Retinal pigment epithelial cell (primary cell): Measurements from ENCODE around the gene TC2N.
"Not testable (repeated sequence)": the region's sequence is repeated elsewhere in the genome, so short reads cannot be mapped to it uniquely, and the experiment has no call there.

Source experiments
- DNase-seq: peaks from one replicate; pipeline ENCODE4 v3.0.0-alpha.2; 2010; ENCODE audit warnings: low read depth
- H3K4me3 ChIP-seq: 2 replicates; pipeline ENCODE4 v1.5.1; 2011; ENCODE audit warnings: mild to moderate bottlenecking, low read length, control low read depth, moderate library complexity
- CTCF ChIP-seq: conservative IDR thresholded peaks from 2 replicates; pipeline ENCODE4 v1.5.1; 2011; ENCODE audit warnings: low read depth, low read length, control low read depth, inconsistent platforms

The TC2N gene

GRCh38 chr14:91903070-91903469 lies 35.7 kb upstream of the TC2N start:
- TF ChIP-seq CTCF: no peak
- H3K4me3 ChIP-seq: no peak overlapping the region
- no peak for DNase-seq

DNA sequence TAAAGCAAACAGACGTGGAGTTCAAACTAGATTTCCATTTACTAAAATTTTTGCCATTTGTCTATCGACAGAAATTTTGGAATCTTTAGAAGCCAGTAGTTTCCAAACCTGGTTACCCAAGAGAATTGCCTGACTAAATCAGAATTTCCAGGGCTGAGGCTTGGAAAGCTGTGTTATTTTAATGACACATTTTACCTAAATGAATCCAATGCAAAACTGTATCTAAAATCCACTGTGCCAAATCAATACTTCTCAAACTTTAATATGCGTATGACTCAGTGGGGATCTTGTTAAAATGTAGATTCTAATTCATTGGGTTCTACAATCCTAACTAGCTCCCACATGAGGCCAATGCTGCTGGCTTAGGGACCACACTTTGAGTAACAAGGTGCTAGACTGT lies 35.0 kb upstream of the TC2N start:
- DNase-seq: no peak
- no peak overlapping the region for H3K4me3 ChIP-seq
- no peak for TF ChIP-seq CTCF

DNA sequence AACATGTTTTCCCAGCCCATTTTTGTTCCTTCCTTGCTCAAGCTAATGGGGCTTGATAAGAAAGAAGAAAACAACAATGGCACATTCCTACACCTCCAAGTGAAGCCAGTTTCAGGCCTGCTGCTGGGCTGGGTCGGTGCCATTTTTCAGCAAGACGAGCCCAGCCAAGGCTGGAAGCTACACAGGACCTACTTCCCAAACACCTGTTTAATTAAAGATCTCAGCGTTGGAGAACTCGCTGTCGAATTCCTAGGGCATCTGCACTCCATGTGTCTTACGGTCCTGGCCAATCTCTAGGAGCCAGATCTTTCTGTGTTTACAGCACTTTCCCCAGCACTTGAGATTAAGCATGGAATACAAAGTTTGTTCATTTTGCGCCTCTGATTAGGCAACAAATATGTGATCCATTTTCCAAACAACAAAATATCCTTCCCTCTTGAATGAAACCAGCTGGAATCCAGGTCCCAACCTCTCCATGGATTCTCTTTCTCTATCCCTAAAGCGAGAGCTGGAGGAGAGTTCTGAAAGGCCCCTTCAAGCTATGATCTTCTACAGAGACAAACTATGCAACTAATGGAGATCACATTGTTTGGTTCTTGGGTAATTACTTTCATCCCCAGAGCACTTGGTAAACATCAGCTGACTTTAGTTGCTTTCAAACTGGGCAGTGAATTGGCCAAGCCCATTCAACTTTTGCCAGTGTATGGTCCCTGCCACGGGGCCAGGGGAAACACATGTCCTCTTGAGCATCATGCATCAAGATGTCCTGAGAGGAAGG lies 34.3 kb upstream of the TC2N start:
- DNase-seq: no peak
- TF ChIP-seq CTCF: no peak
- no peak overlapping the region for H3K4me3 ChIP-seq

- TF ChIP-seq CTCF: no peak
- no peak for DNase-seq
- no peak overlapping the region for H3K4me3 ChIP-seq
These were observed 32.5 kb upstream of the TC2N start for GRCh38 chr14:91899806-91900205.

DNA sequence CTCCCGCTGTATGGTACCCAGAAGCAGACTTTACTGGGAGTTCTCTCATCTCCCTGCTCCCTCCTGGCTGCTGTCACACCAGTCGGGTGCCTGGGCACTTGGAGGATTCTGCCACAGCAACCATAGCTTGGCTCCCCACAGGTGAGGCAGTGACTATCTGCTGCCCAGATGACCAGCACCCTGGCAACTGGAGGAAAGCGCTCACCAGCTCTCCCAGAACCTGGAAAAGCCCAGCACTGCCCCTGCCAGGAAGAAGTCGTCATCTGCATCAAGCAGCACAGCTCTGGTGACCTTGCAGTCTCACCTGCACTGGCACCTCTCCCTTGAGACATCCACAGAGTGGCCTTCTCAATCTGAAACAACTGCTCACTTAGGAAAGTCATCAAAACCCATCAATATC lies 31.9 kb upstream of the TC2N start:
- TF ChIP-seq CTCF: peak; percentile 52
- no peak for DNase-seq
- H3K4me3 ChIP-seq: no peak overlapping the region

- H3K4me3 ChIP-seq: no peak overlapping the region
- no peak for TF ChIP-seq CTCF
- DNase-seq: peak; percentile 26
These were observed 31.0 kb upstream of the TC2N start for GRCh38 chr14:91898372-91898771.

DNA sequence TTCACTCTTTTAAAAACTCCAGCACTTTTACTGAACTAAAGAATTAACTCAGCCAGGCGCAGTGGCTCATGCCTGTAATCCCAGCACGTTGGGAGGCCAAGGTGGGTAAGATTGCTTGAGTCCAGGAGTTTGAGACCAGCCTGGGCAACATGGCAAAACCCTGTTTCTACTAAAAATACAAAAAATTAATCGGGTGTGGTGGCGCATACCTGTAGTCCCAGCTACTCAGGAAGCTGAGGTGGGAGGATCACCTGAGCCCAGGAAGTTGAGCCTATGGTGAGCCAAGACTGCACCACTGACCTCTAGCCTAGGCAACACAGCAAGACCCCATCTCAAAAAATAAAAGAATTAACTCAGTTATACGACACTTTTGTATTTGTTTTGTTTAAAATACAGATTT lies 30.4 kb upstream of the TC2N start:
- H3K4me3 ChIP-seq, DNase-seq: not testable (repeated sequence)
